ENCODE measurements around the gene LPAR6. TPM values are rescaled to one million over a fixed set of nuclear protein-coding genes. Genes with fewer than 3 reads are reported as not detected.
A peak's percentile ranks its signal among the peaks of the same experiment; 100 is the strongest.

LPAR6 gene
- total RNA-seq, 1 donor from 2014 or later = 11.5 TPM

GRCh38 chr13:48411841-48412531 lies 927 bp downstream of the LPAR6 start:
- no peak for DNase-seq
- H3K27ac ChIP-seq (replicated peaks) = peak overlapping the region; percentile 86
- H3K4me3 ChIP-seq = peak overlapping the region; percentile 66
- TF ChIP-seq CTCF (IDR thresholded peaks at IDR 0.05; ENCODE audit: borderline replicate concordance) = no peak
- H3K9me3 ChIP-seq (replicated peaks) = no peaks in the 10 kb centered on the region
- intact Hi-C loops (cut with micrococcal nuclease) = loop anchor here (10.0 kb wide), 1 partner anchor 73 kb away; no protein-coding TSS in a partner anchor
- no peaks in the 10 kb centered on the region for H3K27me3 ChIP-seq (ENCODE audit: low read depth)
- peaks cover 12% of the 10 kb centered on the region for H3K4me1 ChIP-seq
- H3K36me3 ChIP-seq = peaks cover 6% of the 10 kb centered on the region

- no peak for TF ChIP-seq CTCF (IDR thresholded peaks at IDR 0.05; ENCODE audit: borderline replicate concordance)
- H3K27me3 ChIP-seq (ENCODE audit: low read depth) = no peaks in the 10 kb centered on the region
- H3K4me1 ChIP-seq = peaks cover 17% of the 10 kb centered on the region
- DNase-seq = no peak
- peak overlapping the region; percentile 66 for H3K4me3 ChIP-seq
- no peaks in the 10 kb centered on the region for H3K9me3 ChIP-seq (replicated peaks)
- intact Hi-C loops (cut with micrococcal nuclease) = loop anchor here (10.0 kb wide), 1 partner anchor 74 kb away; no protein-coding TSS in a partner anchor
- peak overlapping the region; percentile 86 for H3K27ac ChIP-seq (replicated peaks)
- H3K36me3 ChIP-seq = peaks cover 4% of the 10 kb centered on the region
These were observed 1.6 kb downstream of the LPAR6 start for GRCh38 chr13:48411147-48411794.

GRCh38 chr13:48410199-48410598 lies 2.7 kb downstream of the LPAR6 start:
- Histone ChIP-seq H3K4me3 (peak overlapping the region; percentile 66), H3K27me3 (ENCODE audit: low read depth) (no peaks in the 10 kb centered on the region), H3K27ac (replicated peaks) (peak overlapping the region; percentile 86), H3K9me3 (replicated peaks) (no peaks in the 10 kb centered on the region), H3K36me3 (peaks cover 4% of the 10 kb centered on the region), H3K4me1 (peaks cover 19% of the 10 kb centered on the region)
- no peak for TF ChIP-seq CTCF (IDR thresholded peaks at IDR 0.05; ENCODE audit: borderline replicate concordance)
- intact Hi-C loops (cut with micrococcal nuclease) = loop anchor here (10.0 kb wide), 1 partner anchor 75 kb away; no protein-coding TSS in a partner anchor
- no peak for DNase-seq

- Histone ChIP-seq H3K9me3 (replicated peaks) (no peaks in the 10 kb centered on the region), H3K4me3 (peak overlapping the region; percentile 46), H3K27ac (replicated peaks) (peak overlapping the region; percentile 86), H3K27me3 (ENCODE audit: low read depth) (no peaks in the 10 kb centered on the region), H3K36me3 (peaks cover 4% of the 10 kb centered on the region), H3K4me1 (peaks cover 36% of the 10 kb centered on the region)
- no peak for DNase-seq
- no peak for TF ChIP-seq CTCF (IDR thresholded peaks at IDR 0.05; ENCODE audit: borderline replicate concordance)
- intact Hi-C loops (cut with micrococcal nuclease) = loop anchor here (10.0 kb wide), 1 partner anchor 169 kb away; no protein-coding TSS in a partner anchor
These were observed 7.0 kb downstream of the LPAR6 start for GRCh38 chr13:48405875-48406274.

- DNase-seq = no peak
- no peaks in the 10 kb centered on the region for H3K9me3 ChIP-seq (replicated peaks)
- H3K4me1 ChIP-seq = peaks cover 46% of the 10 kb centered on the region
- intact Hi-C loops (cut with micrococcal nuclease) = loop anchor here (10.0 kb wide), 1 partner anchor 170 kb away; no protein-coding TSS in a partner anchor
- peaks cover 1% of the 10 kb centered on the region for H3K36me3 ChIP-seq
- H3K27ac ChIP-seq (replicated peaks) = peak overlapping the region; percentile 86
- TF ChIP-seq CTCF (IDR thresholded peaks at IDR 0.05; ENCODE audit: borderline replicate concordance) = no peak
- peak overlapping the region; percentile 46 for H3K4me3 ChIP-seq
- no peaks in the 10 kb centered on the region for H3K27me3 ChIP-seq (ENCODE audit: low read depth)
These were observed 8.0 kb downstream of the LPAR6 start for GRCh38 chr13:48404952-48405351.

Data from left ventricle myocardium inferior (tissue), 1 donor.